T-helper 1 cell treated with Interleukin-12 subunit alpha and Interleukin-12 subunit beta and Interleukin-4 antibody, amounts not matched to agents 30 ng/mL and 1 ng/mL, for 36 hours (primary cell): ENCODE measurements around the gene HMX2. TPM values are rescaled to one million over a fixed set of nuclear protein-coding genes. Genes with fewer than 3 reads are reported as not detected.
"Not testable (repeated sequence)": the region's sequence is repeated elsewhere in the genome, so short reads cannot be mapped to it uniquely, and the experiment has no call there.

Source experiments
- intact Hi-C: fragments of 100-400 bp; cut with micrococcal nuclease; formaldehyde crosslinking; loops from one replicate; pipeline ENCODE4 v1.15.1; 2024
- total RNA-seq: library from RNA; stranded (reverse); gene quantifications from 2 replicates; pipeline ENCODE4 v1.2.3, GENCODE V29; 2022

HMX2 gene
- total RNA-seq, 1 donor from 2014 or later: not detected

GRCh38 chr10:123149568-123150270, 1.8 kb downstream of the HMX2 start:
- intact Hi-C loops: loop anchor here (2.0 to 5.0 kb wide), 4 partner anchors 17 to 1298 kb away; no protein-coding TSS in a partner anchor

GRCh38 chr10:123150271-123150985, 2.5 kb downstream of the HMX2 start:
- intact Hi-C loops: loop anchor here (5.0 kb wide), 1 partner anchor 1082 kb away; no protein-coding TSS in a partner anchor

GRCh38 chr10:123150986-123151736, 3.2 kb downstream of the HMX2 start:
- intact Hi-C loops: loop anchor here (1.0 to 5.0 kb wide), 2 partner anchors 11 to 1081 kb away; no protein-coding TSS in a partner anchor

GRCh38 chr10:123151737-123152135, 3.8 kb downstream of the HMX2 start:
- intact Hi-C loops: loop anchor here (1.0 to 5.0 kb wide), 2 partner anchors 11 to 1081 kb away; no protein-coding TSS in a partner anchor

- intact Hi-C loops: loop anchor here (1.0 to 5.0 kb wide), 14 partner anchors 9 to 1763 kb away; partner anchors contain the start of genes ATE1, C10orf88, FAM24B and IKZF5
Measured at GRCh38 chr10:123153486-123154091, 5.7 kb downstream of the HMX2 start.

GRCh38 chr10:123154092-123154710, 6.3 kb downstream of the HMX2 start, which contains the start of gene BUB3:
Gene BUB3, plus strand, starts transcription at chr10:123154402. Its CDS starts 516 bp downstream, at chr10:123154918.
- intact Hi-C loops: loop anchor here (1.0 to 5.0 kb wide), 14 partner anchors 8 to 1762 kb away; partner anchors contain the start of genes ATE1, C10orf88, FAM24B and IKZF5

- intact Hi-C loops: loop anchor here (1.0 to 5.0 kb wide), 14 partner anchors 7 to 1761 kb away; partner anchors contain the start of genes ATE1, C10orf88, FAM24B and IKZF5
Measured at GRCh38 chr10:123154711-123155505, 7.0 kb downstream of the HMX2 start.

GRCh38 chr10:123156078-123156477, 8.1 kb downstream of the HMX2 start:
- intact Hi-C loops: no loop called here

- intact Hi-C loops: no loop called here
Measured at GRCh38 chr10:123157210-123157609, 9.3 kb downstream of the HMX2 start.

- intact Hi-C loops: no loop called here
Measured at GRCh38 chr10:123158682-123159081, 10.7 kb downstream of the HMX2 start.

GRCh38 chr10:123160311-123160980, 12.5 kb downstream of the HMX2 start:
- intact Hi-C loops: no loop called here

- intact Hi-C loops: no loop called here
Measured at GRCh38 chr10:123164319-123164718, 16.4 kb downstream of the HMX2 start.

- intact Hi-C loops: no loop called here
Measured at GRCh38 chr10:123165445-123166072, 17.6 kb downstream of the HMX2 start.

GRCh38 chr10:123166618-123167017, 18.7 kb downstream of the HMX2 start:
- intact Hi-C loops: no loop called here

- intact Hi-C loops: no loop called here
Measured at GRCh38 chr10:123170961-123171360, 23.0 kb downstream of the HMX2 start.

- intact Hi-C loops: not testable (repeated sequence)
Measured at GRCh38 chr10:123171616-123172015, 23.7 kb downstream of the HMX2 start.

GRCh38 chr10:123175389-123176387, 27.8 kb downstream of the HMX2 start:
- intact Hi-C loops: no loop called here
